SU-DHL-6 (cell line): ENCODE measurements around the gene OR5AU1.

Source experiments
- EZH2phosphoT487 ChIP-seq: fragments of 200-600 bp; sonication (generic), shearing (Covaris generic); conservative IDR thresholded peaks from 2 replicates; pipeline ENCODE4 v1.6.1; 2018; ENCODE audit warnings: mild to moderate bottlenecking, antibody characterized with exemption, low read length, moderate library complexity, mixed read lengths
- TF ChIP-seq, protein P1 (sequence below): fragments of 200-600 bp; sonication (generic); IDR thresholded peaks from one replicate; pipeline ENCODE4 v1.5.1; 2017; ENCODE audit warnings: antibody characterized with exemption, mild to moderate bottlenecking, low read length, moderate library complexity; ENCODE audit not compliant: insufficient read depth, poor library complexity, severe bottlenecking

DNA sequence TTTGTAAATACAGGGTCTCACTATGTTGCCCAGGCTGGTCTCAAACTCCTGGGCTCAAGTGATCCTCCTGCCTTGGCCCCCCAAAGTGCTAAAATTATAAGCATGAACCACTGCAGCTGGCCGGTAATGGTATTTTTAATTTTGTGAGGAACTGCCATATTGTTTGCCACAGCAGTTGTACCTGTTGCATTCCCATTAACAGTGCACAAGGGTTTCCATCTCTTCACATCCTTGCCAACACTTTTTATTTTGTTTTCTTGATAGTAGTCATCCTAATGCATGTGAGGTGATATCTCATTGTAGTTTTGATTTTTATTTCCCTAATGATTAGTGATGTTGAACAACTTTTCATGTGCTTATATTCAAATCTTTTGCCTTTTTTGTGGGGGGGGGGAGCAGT lies 13.5 kb downstream of the OR5AU1 start:
- TF ChIP-seq, protein P1, sequence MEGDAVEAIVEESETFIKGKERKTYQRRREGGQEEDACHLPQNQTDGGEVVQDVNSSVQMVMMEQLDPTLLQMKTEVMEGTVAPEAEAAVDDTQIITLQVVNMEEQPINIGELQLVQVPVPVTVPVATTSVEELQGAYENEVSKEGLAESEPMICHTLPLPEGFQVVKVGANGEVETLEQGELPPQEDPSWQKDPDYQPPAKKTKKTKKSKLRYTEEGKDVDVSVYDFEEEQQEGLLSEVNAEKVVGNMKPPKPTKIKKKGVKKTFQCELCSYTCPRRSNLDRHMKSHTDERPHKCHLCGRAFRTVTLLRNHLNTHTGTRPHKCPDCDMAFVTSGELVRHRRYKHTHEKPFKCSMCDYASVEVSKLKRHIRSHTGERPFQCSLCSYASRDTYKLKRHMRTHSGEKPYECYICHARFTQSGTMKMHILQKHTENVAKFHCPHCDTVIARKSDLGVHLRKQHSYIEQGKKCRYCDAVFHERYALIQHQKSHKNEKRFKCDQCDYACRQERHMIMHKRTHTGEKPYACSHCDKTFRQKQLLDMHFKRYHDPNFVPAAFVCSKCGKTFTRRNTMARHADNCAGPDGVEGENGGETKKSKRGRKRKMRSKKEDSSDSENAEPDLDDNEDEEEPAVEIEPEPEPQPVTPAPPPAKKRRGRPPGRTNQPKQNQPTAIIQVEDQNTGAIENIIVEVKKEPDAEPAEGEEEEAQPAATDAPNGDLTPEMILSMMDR: no peak
- TF ChIP-seq EZH2phosphoT487: no peak
